Measurements from ENCODE around the gene ITGB3BP.

GRCh38 chr1:63569068-63569467 lies 46.0 kb upstream of the ITGB3BP start:
- TF ChIP-seq CREB1 (IDR thresholded peaks at IDR 0.05) (no peak), CTCF (IDR thresholded peaks at IDR 0.05; ENCODE audit: control extremely low read depth in 1 of 3, insufficient read depth in 1 of 3, low read depth in 1 of 3, low read length in 3 of 3) (no peak), MAX (IDR thresholded peaks at IDR 0.05) (no peak), TAF1 (IDR thresholded peaks at IDR 0.05; ENCODE audit: low read depth, low read length) (no peak), CEBPB (IDR thresholded peaks at IDR 0.05; ENCODE audit: low read depth, low read length) (no peak), POLR2A (IDR thresholded peaks at IDR 0.05; ENCODE audit: control extremely low read depth in 1 of 2, low read depth in 2 of 2, low read length in 2 of 2) (no peak), POLR2AphosphoS5 (IDR thresholded peaks at IDR 0.05; ENCODE audit: low read depth, low read length) (no peak), CHD2 (IDR thresholded peaks at IDR 0.05; ENCODE audit: low read length) (no peak), RBBP5 (IDR thresholded peaks at IDR 0.05; ENCODE audit: borderline replicate concordance, low read depth, low read length) (no peak), BRCA1 (IDR thresholded peaks at IDR 0.05; ENCODE audit: low read depth, low read length) (no peak), YY1 (IDR thresholded peaks at IDR 0.05; ENCODE audit: low read depth, low read length) (no peak), MAFK (IDR thresholded peaks at IDR 0.05; ENCODE audit: low read depth, low read length) (no peak), EP300 (IDR thresholded peaks at IDR 0.05; ENCODE audit: borderline replicate concordance in 1 of 2, low read depth in 2 of 2, low read length in 2 of 2) (no peak)

All from H1 (cell line).